WTC11 (cell line): ENCODE results near the gene DNAJC24.

ENCODE experiments used
- CBFB ChIP-seq: sonication (generic); formaldehyde crosslinking; IDR thresholded peaks from 2 replicates; pipeline ENCODE4 v1.8.1; 2022; ENCODE audit warnings: mild to moderate bottlenecking, low read depth, missing genetic modification reagents
- CREB1 ChIP-seq: sonication (generic); formaldehyde crosslinking; IDR thresholded peaks from 2 replicates; pipeline ENCODE4 v1.8.0; 2023; ENCODE audit warnings: mild to moderate bottlenecking, missing genetic modification reagents
- CTCF ChIP-seq: fragments of 200-600 bp; IDR thresholded peaks from 2 replicates; pipeline ENCODE4 v1.8.0; 2022; ENCODE audit warnings: antibody characterized with exemption
- MXD4 ChIP-seq: fragments of 250-450 bp; sonication (Bioruptor Pico); IDR thresholded peaks from 2 replicates; pipeline ENCODE4 v1.8.0; 2021; ENCODE audit warnings: mild to moderate bottlenecking, moderate library complexity, borderline replicate concordance
- NR2C2 ChIP-seq: sonication (generic); formaldehyde crosslinking; IDR thresholded peaks from 2 replicates; pipeline ENCODE4 v1.8.0; 2022; ENCODE audit warnings: mild to moderate bottlenecking, missing genetic modification reagents
- SP1 ChIP-seq: sonication (generic); formaldehyde crosslinking; conservative IDR thresholded peaks from 2 replicates; pipeline ENCODE4 v1.8.1; 2022; ENCODE audit warnings: missing genetic modification reagents
- TEAD4 ChIP-seq: sonication (generic); formaldehyde crosslinking; IDR thresholded peaks from 2 replicates; pipeline ENCODE4 v1.8.0; 2022; ENCODE audit warnings: mild to moderate bottlenecking, missing genetic modification reagents
- ZNF121 ChIP-seq: sonication (generic); formaldehyde crosslinking; IDR thresholded peaks from 2 replicates; pipeline ENCODE4 v1.8.0; 2023; ENCODE audit warnings: missing genetic modification reagents
- ZSCAN18 ChIP-seq: fragments of 250-450 bp; sonication (Bioruptor Pico); IDR thresholded peaks from 2 replicates; pipeline ENCODE4 v2.1.2; 2022; ENCODE audit warnings: mild to moderate bottlenecking, moderate library complexity
- TF ChIP-seq, protein P1 (sequence below): sonication (generic); formaldehyde crosslinking; IDR thresholded peaks from 2 replicates; pipeline ENCODE4 v1.8.0; 2022; ENCODE audit warnings: mild to moderate bottlenecking, missing genetic modification reagents

GRCh38 chr11:31464436-31464835, 94.8 kb downstream of the DNAJC24 start:
- TF ChIP-seq, protein P1, sequence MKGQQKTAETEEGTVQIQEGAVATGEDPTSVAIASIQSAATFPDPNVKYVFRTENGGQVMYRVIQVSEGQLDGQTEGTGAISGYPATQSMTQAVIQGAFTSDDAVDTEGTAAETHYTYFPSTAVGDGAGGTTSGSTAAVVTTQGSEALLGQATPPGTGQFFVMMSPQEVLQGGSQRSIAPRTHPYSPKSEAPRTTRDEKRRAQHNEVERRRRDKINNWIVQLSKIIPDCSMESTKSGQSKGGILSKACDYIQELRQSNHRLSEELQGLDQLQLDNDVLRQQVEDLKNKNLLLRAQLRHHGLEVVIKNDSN (CRISPR knock-in tag): no peak
- no peak for TF ChIP-seq CTCF
- no peak for TF ChIP-seq NR2C2 (CRISPR knock-in tag)
- no peak for TF ChIP-seq ZNF121 (CRISPR knock-in tag)
- TF ChIP-seq CBFB (CRISPR knock-in tag): no peak
- no peak for TF ChIP-seq ZSCAN18 (CRISPR knock-in tag)
- no peak for TF ChIP-seq CREB1 (CRISPR knock-in tag)
- TF ChIP-seq MXD4 (CRISPR knock-in tag): no peak
- no peak for TF ChIP-seq SP1 (CRISPR knock-in tag)
- TF ChIP-seq TEAD4 (CRISPR knock-in tag): no peak
